COLO668 (cell line): ENCODE results near the gene ARHGAP21.

ENCODE experiments used
- DNase-seq: peaks from one replicate; lab custom pipeline; 2025; ENCODE audit not compliant: unreplicated experiment; lab: John Stamatoyannopoulos, UW

ARHGAP21 gene

GRCh38 chr10:24579448-24579847 is 144.2 kb downstream of the ARHGAP21 start:
- no peak for DNase-seq

GRCh38 chr10:24575481-24576002 is 148.1 kb downstream of the ARHGAP21 start:
- DNase-seq, result no peak

- no peak for DNase-seq
Measured at GRCh38 chr10:24574578-24575155, 149.0 kb downstream of the ARHGAP21 start.

GRCh38 chr10:24574161-24574560 is 149.5 kb downstream of the ARHGAP21 start:
- DNase-seq, result no peak

GRCh38 chr10:24571870-24572450 is 151.7 kb downstream of the ARHGAP21 start:
- DNase-seq, result no peak

- DNase-seq, result no peak
Measured at GRCh38 chr10:24570658-24571426, 152.8 kb downstream of the ARHGAP21 start.

- no peak for DNase-seq
Measured at GRCh38 chr10:24569828-24570657, 153.6 kb downstream of the ARHGAP21 start.

- DNase-seq, result no peak
Measured at GRCh38 chr10:24569330-24569796, 154.3 kb downstream of the ARHGAP21 start.

- DNase-seq, result no peak
Measured at GRCh38 chr10:24568042-24568441, 155.6 kb downstream of the ARHGAP21 start.

GRCh38 chr10:24561453-24561852 is 162.2 kb downstream of the ARHGAP21 start:
- no peak for DNase-seq

- DNase-seq, result no peak
Measured at GRCh38 chr10:24556750-24557742, 166.6 kb downstream of the ARHGAP21 start.

- DNase-seq, result no peak
Measured at GRCh38 chr10:24556126-24556749, 167.4 kb downstream of the ARHGAP21 start.

GRCh38 chr10:24554036-24554435 is 169.7 kb downstream of the ARHGAP21 start:
- no peak for DNase-seq

GRCh38 chr10:24553051-24553612 is 170.6 kb downstream of the ARHGAP21 start:
- DNase-seq, result no peak

- DNase-seq, result peak; percentile 29
Measured at GRCh38 chr10:24552346-24553016, 171.2 kb downstream of the ARHGAP21 start.

GRCh38 chr10:24551161-24551560 is 172.5 kb downstream of the ARHGAP21 start:
- DNase-seq, result no peak

- DNase-seq, result no peak
Measured at GRCh38 chr10:24550680-24551079, 173.0 kb downstream of the ARHGAP21 start.

GRCh38 chr10:24545585-24545984 is 178.1 kb downstream of the ARHGAP21 start:
- DNase-seq, result no peak

- DNase-seq, result no peak
Measured at GRCh38 chr10:24544776-24545175, 178.9 kb downstream of the ARHGAP21 start.
